Measurements from ENCODE around the gene SAMMSON.

Gene SAMMSON

DNA sequence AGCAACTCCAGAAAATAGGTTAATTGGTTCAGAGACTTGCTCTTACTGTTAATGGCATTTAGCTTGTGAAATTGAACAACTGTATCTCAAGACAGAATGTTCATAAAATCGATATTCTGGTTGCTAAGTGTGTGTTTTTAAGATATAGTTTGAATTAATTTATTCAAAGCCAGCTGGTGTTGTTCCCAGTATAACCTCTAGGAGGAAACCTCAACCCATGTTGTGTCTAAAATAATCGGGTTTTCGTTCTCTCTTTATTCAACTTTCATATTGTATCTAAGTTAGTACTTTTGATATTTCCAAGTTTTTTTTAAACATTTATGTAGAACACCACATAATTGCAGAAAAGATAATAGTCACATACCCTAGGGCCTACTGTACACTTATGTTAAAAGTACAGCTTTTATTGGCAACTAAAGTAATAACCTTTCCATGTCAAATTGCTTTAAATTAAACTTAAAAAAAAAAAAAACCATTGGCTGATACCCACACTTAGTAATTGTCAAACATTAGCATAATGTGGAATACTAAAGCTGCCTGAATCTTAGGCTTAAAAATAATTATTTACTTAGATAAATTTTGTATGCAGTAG is 90.9 kb downstream of the SAMMSON start:
- no peak overlapping the region for H3K4me3 ChIP-seq (ENCODE audit: control insufficient read depth, low read depth, low read length)
- peak; percentile 34 for DNase-seq (ENCODE audit: low read depth)
- TF ChIP-seq, protein P1, sequence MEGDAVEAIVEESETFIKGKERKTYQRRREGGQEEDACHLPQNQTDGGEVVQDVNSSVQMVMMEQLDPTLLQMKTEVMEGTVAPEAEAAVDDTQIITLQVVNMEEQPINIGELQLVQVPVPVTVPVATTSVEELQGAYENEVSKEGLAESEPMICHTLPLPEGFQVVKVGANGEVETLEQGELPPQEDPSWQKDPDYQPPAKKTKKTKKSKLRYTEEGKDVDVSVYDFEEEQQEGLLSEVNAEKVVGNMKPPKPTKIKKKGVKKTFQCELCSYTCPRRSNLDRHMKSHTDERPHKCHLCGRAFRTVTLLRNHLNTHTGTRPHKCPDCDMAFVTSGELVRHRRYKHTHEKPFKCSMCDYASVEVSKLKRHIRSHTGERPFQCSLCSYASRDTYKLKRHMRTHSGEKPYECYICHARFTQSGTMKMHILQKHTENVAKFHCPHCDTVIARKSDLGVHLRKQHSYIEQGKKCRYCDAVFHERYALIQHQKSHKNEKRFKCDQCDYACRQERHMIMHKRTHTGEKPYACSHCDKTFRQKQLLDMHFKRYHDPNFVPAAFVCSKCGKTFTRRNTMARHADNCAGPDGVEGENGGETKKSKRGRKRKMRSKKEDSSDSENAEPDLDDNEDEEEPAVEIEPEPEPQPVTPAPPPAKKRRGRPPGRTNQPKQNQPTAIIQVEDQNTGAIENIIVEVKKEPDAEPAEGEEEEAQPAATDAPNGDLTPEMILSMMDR (conservative IDR thresholded peaks at IDR 0.05; ENCODE audit: control insufficient read depth, insufficient read depth, low read depth, low read length), result peak; percentile 71

DNA sequence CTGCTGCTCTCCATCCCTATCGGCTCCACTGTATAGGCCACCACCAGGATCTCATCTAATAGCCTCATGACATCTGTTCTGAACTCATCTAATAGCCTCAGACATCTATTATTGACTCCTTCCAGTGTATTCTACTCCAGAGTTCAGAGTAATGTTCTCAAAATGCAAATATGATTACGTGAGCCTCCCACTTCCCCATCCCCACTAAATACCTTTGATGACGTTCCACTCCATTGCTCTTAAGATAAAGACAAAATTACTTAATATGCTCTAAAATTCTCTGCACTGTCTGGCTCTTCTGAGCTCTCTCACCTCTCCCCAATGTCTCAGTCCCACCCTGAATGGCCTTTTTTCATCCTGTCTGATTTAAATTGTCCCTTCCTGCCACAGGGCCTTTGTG is 94.7 kb downstream of the SAMMSON start:
- H3K4me3 ChIP-seq (ENCODE audit: control insufficient read depth, low read depth, low read length), result no peak overlapping the region
- DNase-seq (ENCODE audit: low read depth), result no peak
- TF ChIP-seq, protein P1 (conservative IDR thresholded peaks at IDR 0.05; ENCODE audit: control insufficient read depth, insufficient read depth, low read depth, low read length), result no peak

DNA sequence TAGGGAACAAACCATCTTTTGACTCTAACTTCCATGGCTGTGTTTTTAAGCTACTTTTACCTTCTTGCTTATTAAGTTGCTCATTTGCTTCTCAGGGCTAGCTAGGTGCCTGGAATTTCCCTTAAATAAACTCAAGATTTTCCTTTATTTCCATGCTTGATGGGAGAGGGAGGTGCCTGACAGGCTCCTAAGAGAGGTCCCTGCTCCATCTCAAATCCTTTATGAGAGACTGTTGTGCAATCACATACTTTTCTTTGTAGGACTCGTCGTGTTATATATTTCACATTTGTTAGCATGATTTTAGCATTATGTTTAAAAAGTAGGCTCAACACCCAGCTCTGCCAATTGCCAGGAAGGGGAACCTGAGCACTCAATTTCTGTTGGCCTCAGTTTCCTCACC is 95.7 kb downstream of the SAMMSON start:
- DNase-seq (ENCODE audit: low read depth), result no peak
- no peak overlapping the region for H3K4me3 ChIP-seq (ENCODE audit: control insufficient read depth, low read depth, low read length)
- TF ChIP-seq, protein P1 (conservative IDR thresholded peaks at IDR 0.05; ENCODE audit: control insufficient read depth, insufficient read depth, low read depth, low read length), result no peak

DNA sequence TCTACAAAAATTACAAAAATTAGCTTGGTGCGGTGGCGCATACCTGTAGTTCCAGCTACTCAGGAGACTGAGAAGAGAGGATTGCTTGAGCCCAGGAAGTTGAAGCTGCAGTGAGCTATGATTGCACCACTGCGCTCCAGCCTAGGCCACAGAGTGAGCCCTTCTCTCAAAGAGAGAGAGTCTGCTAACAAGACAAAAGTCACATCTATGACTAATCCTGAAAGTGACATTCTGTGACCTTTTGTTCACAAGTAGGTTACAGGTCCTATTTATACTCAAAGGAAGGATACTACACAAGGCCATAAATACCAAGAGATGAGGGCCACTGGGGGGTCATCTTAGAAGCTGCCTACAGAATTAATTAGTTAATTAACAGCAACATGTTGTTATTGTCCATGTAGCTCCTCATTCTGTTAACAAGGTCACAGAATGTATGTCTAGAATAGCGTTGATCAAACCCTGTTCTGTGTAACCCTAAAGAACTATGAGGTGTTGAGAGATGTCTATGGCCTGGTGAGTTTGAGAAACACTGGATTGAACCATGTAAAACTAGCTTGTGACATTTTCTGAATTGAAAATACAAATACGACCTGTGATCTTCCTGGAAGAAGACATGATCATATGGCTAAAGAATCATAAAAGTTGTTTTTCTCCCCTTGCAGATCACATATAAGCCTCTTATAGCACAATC is 97.0 kb downstream of the SAMMSON start:
- H3K4me3 ChIP-seq (ENCODE audit: control insufficient read depth, low read depth, low read length), result no peak overlapping the region
- TF ChIP-seq, protein P1 (conservative IDR thresholded peaks at IDR 0.05; ENCODE audit: control insufficient read depth, insufficient read depth, low read depth, low read length), result no peak
- DNase-seq (ENCODE audit: low read depth), result no peak

DNA sequence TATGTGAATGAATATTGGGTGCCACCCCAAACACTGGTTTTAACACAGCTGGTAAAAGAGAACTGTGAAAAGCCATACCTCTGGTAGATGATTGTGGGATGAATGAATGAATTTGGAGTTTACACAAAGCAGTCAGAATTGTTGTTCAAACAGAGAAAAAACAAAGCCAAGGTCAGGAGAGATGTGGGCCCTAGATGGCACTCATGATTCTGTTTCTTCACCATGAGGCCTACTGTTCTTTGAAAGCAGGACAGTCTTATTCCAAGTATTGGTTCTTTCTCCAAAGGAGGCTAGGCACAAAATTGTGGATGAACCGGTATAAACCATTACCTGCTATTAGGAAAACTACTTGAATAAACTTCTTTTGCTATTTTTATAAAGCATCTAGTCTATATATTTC is 97.6 kb downstream of the SAMMSON start:
- TF ChIP-seq, protein P1 (conservative IDR thresholded peaks at IDR 0.05; ENCODE audit: control insufficient read depth, insufficient read depth, low read depth, low read length), result no peak
- DNase-seq (ENCODE audit: low read depth), result no peak

DNA sequence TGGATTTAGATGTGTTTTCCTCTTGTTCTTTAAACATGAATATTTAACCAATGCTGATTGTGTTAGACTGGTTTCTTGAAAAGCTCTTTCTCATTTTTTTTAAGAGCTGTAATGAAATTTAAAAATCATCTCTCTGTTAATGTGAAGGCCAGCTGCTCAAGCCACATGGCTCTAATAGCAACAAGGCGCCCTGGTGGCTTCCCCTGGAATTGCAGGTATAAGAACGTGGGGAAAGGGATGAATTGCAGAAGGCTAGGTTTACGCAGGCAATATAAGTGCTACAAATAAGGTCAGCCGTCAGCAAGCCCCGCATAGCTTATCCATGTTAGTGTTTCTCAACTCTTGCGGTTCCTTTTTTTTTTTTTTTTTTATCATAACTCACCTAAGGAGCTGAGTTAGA is 108.5 kb downstream of the SAMMSON start:
- TF ChIP-seq, protein P1 (conservative IDR thresholded peaks at IDR 0.05; ENCODE audit: control insufficient read depth, insufficient read depth, low read depth, low read length), result peak; percentile 63
- DNase-seq (ENCODE audit: low read depth), result peak; percentile 12

More for the DNA sequence above, 97.6 kb downstream of the SAMMSON start:
- H3K4me3 ChIP-seq (ENCODE audit: control insufficient read depth, low read depth, low read length), result no peak overlapping the region

More for the DNA sequence above, 108.5 kb downstream of the SAMMSON start:
- no peak overlapping the region for H3K4me3 ChIP-seq (ENCODE audit: control insufficient read depth, low read depth, low read length)

Data from fibroblast of mammary gland (primary cell).